Glutamatergic neuron (in vitro differentiated cells): Measurements from ENCODE around the gene RAB20. TPM values are rescaled to one million over a fixed set of nuclear protein-coding genes. Genes with fewer than 3 reads are reported as not detected.

Experiments used
- DNase-seq: peaks from one replicate; pipeline ENCODE4 v3.0.0; 2022
- H3K27ac Mint-ChIP-seq: one replicate; pipeline ENCODE4 v1.8.0; 2020; ENCODE audit warnings: mild to moderate bottlenecking, mixed read lengths, inconsistent platforms; ENCODE audit not compliant: unreplicated experiment
- H3K27me3 Mint-ChIP-seq: one replicate; pipeline ENCODE4 v1.8.0; 2020; ENCODE audit warnings: mild to moderate bottlenecking, moderate library complexity, mixed read lengths, inconsistent platforms; ENCODE audit not compliant: unreplicated experiment
- H3K36me3 Mint-ChIP-seq: one replicate; pipeline ENCODE4 v1.8.0; 2020; ENCODE audit warnings: mild to moderate bottlenecking, mixed read lengths, inconsistent platforms; ENCODE audit not compliant: unreplicated experiment
- H3K4me1 Mint-ChIP-seq: one replicate; pipeline ENCODE4 v1.8.0; 2020; ENCODE audit warnings: mild to moderate bottlenecking, low read depth, mixed read lengths, inconsistent platforms; ENCODE audit not compliant: unreplicated experiment
- H3K4me3 Mint-ChIP-seq: one replicate; pipeline ENCODE4 v1.8.0; 2020; ENCODE audit warnings: mild to moderate bottlenecking, mixed read lengths, inconsistent platforms; ENCODE audit not compliant: unreplicated experiment
- H3K9me3 Mint-ChIP-seq: one replicate; pipeline ENCODE4 v1.8.0; 2020; ENCODE audit warnings: mild to moderate bottlenecking, moderate library complexity, mixed read lengths, inconsistent platforms; ENCODE audit not compliant: unreplicated experiment
- total RNA-seq: library from RNA; stranded (reverse); fragmentation: NEBNext Ultra II Directional; extraction: Animal tissue kit (Norgen Biotek cat#: 25700); gene quantifications from one replicate; pipeline ENCODE4 v1.2.1, GENCODE V29; 2021; ENCODE audit not compliant: unreplicated experiment
- TF ChIP-seq, protein P1 (sequence below): fragments of 200-600 bp; sonication (generic); IDR thresholded peaks from one replicate; pipeline ENCODE4 v1.5.0; 2021; ENCODE audit not compliant: partially characterized antibody, unreplicated experiment

RAB20 gene
- total RNA-seq, 1 donor from 2014 or later = 1.7 TPM

DNA sequence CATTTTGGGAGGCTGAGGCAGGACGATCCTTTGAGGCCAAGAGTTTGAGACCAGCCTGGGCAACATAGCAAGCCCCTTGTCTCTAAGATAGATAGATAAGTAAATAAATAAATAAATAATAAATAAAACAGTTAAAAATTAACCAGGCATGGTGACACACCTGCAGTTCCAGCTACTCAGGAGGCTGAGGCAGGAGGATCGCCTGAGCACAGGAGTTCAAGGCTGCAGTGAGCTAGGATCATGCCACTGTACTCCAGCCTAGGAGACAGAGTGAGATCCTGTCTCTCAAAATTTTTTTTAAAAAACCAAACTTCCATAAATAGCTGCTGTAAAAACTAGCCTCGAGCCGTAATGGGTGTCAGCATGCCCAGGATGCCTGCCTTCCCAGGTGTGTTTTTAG is 39.5 kb upstream of the RAB20 start:
- TF ChIP-seq, protein P1, sequence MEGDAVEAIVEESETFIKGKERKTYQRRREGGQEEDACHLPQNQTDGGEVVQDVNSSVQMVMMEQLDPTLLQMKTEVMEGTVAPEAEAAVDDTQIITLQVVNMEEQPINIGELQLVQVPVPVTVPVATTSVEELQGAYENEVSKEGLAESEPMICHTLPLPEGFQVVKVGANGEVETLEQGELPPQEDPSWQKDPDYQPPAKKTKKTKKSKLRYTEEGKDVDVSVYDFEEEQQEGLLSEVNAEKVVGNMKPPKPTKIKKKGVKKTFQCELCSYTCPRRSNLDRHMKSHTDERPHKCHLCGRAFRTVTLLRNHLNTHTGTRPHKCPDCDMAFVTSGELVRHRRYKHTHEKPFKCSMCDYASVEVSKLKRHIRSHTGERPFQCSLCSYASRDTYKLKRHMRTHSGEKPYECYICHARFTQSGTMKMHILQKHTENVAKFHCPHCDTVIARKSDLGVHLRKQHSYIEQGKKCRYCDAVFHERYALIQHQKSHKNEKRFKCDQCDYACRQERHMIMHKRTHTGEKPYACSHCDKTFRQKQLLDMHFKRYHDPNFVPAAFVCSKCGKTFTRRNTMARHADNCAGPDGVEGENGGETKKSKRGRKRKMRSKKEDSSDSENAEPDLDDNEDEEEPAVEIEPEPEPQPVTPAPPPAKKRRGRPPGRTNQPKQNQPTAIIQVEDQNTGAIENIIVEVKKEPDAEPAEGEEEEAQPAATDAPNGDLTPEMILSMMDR = no peak
- H3K4me3 Mint-ChIP-seq = no peak overlapping the region
- no peaks in the 10 kb centered on the region for H3K27me3 Mint-ChIP-seq
- peaks cover 5% of the 10 kb centered on the region for H3K36me3 Mint-ChIP-seq
- H3K9me3 Mint-ChIP-seq = peaks cover 3% of the 10 kb centered on the region
- no peak for DNase-seq
- peaks cover 2% of the 10 kb centered on the region for H3K4me1 Mint-ChIP-seq
- no peak overlapping the region for H3K27ac Mint-ChIP-seq

DNA sequence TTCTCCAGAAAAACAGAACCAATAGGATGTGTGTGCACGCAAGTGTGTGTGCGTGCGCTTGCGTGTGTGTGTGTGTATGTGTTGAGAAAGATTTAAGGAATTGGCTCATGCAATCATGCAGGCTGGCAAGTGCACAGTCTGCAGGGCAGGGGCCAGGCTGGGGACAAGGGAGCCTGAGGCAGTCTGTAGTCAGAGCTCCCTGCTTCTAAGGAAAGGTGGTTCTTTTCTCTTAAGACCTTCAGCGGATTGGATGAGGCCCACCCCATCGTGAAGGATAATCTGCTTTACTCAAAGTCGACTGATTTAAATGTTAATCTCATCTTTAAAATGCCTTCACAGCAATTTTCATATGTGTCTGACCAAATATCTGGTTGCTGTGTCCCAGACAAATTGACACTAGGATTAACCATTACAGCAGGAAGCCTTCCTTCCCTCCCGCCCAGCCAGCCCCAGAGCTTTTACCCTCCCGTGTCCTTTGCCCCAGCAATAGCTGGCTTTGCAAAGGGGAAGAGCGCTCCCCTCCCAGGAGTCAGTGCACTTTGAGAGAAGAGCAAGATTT is 38.8 kb upstream of the RAB20 start:
- no peaks in the 10 kb centered on the region for H3K27me3 Mint-ChIP-seq
- H3K9me3 Mint-ChIP-seq = peaks cover 3% of the 10 kb centered on the region
- H3K27ac Mint-ChIP-seq = no peak overlapping the region

DNA sequence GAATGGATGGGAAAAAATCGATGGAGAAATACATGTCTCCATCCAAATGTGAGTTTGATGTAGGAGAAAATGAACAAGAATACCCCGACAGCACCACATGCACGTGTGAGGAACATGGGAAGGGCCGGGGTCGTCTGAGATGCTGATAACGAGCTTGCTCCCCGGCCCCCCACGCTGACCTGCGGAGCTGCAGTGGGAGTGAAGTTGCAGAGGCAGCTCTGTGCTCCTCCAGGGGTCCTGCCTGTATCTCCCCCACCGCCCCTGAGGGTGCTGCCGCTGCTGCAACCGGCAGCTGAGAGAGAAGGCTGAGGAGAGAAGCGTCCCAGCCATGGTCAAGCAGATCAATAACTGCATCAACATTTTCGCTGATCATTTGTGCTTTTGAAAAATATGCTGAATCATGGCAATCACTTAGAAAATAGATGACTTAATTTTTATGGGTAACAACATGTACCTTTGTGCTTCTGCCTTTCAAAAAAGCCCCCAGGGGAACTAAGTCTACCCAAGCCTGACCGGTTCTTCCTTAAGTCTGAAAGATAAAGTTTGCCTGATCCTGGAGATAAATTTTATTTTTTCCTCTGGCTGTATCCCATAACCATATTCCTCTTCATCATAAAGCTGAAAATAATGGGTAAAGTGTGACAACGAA is 35.6 kb upstream of the RAB20 start:
- TF ChIP-seq, protein P1 = no peak
- peak; percentile 25 for DNase-seq
- no peaks in the 10 kb centered on the region for H3K9me3 Mint-ChIP-seq
- no peaks in the 10 kb centered on the region for H3K27me3 Mint-ChIP-seq
- no peak overlapping the region for H3K4me3 Mint-ChIP-seq
- H3K4me1 Mint-ChIP-seq = peaks cover 2% of the 10 kb centered on the region
- H3K27ac Mint-ChIP-seq = no peak overlapping the region
- H3K36me3 Mint-ChIP-seq = no peaks in the 10 kb centered on the region

More for the DNA sequence above, 38.8 kb upstream of the RAB20 start:
- no peak for DNase-seq
- H3K4me3 Mint-ChIP-seq = no peak overlapping the region
- TF ChIP-seq, protein P1 = no peak
- peaks cover 2% of the 10 kb centered on the region for H3K4me1 Mint-ChIP-seq
- peaks cover 5% of the 10 kb centered on the region for H3K36me3 Mint-ChIP-seq

DNA sequence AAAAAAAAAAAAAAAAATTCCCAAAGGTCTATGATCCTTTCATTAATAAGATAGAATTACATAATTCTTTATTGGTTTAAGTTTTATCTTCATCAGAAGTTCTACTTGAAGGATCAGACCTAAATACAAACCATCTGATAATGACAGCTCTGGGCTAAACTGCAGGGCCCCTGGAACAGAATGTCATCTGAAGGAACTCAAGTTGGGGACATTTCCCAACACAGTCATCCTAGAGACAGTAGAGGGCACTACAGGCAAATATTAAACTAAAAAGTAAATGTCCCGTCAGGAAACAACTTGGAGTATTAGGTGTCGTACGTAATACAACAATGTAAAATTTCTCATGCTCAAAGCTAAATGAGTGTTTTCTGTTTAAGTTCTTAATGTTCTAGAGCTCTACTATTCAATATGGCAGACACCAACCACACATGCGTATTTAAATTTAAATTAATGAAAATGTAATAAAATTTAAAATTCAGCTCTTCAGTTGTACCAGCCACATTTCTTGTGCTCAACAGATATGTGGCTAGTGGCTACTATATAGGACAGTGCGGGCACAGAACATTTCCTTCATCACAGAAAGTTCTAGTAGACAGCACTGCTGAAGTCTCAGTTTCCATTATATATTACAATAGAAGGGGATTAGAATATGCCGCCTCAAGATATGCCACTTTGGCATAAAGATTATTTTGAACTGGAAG is 32.1 kb upstream of the RAB20 start:
- Mint-ChIP-seq H3K27me3 (no peaks in the 10 kb centered on the region), H3K9me3 (no peaks in the 10 kb centered on the region), H3K4me3 (no peak overlapping the region), H3K27ac (no peak overlapping the region), H3K36me3 (no peaks in the 10 kb centered on the region), H3K4me1 (peaks cover 2% of the 10 kb centered on the region)
- TF ChIP-seq, protein P1 = peak; percentile 38
- no peak for DNase-seq

DNA sequence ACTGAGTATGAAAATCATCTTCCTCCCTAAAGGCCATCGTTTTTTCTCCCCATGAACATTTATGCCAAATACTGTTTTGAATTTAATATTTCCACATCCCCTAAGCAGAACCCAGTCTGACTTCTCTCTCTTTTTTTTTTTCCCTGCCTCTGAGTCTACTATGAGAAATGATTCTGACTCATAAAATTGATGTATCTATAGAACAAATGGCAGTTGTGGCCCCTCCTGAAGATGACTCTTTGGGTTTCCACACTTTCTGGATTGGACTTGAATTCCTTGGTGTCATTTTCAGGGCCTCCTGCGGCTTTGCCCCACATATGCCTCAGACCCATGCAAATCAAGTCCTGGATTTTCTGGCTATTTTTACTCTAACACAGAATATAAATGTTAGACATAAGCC is 31.1 kb upstream of the RAB20 start:
- Mint-ChIP-seq H3K27me3 (no peaks in the 10 kb centered on the region), H3K36me3 (no peaks in the 10 kb centered on the region), H3K4me3 (no peak overlapping the region), H3K4me1 (peaks cover 2% of the 10 kb centered on the region), H3K9me3 (no peaks in the 10 kb centered on the region), H3K27ac (no peak overlapping the region)
- no peak for DNase-seq
- TF ChIP-seq, protein P1 = no peak
